Breast epithelium (tissue), 4 donors: Measurements from ENCODE around the gene IQCB1. TPM values are rescaled to one million over a fixed set of nuclear protein-coding genes. Genes with fewer than 3 reads are reported as not detected.

ENCODE experiments used
- DNase-seq, 2 donors: peaks; one replicate each; pipeline ENCODE4 v3.0.0-alpha.2; 2019; ENCODE audit warnings: low spot score in 2 of 2
- H3K27ac ChIP-seq, 2 donors: fragments of 200-600 bp; sonication (generic) in 1 of 2; one replicate each; pipeline ENCODE4 v1.5.1; 2016 to 2019; ENCODE audit warnings: mild to moderate bottlenecking in 1 of 2
- H3K27me3 ChIP-seq, 2 donors: fragments of 200-600 bp; sonication (generic) in 1 of 2; one replicate each; pipeline versions ENCODE4 v1.5.1 to v1.6.0; 2017 to 2019; ENCODE audit warnings: control low read depth in 1 of 2, mild to moderate bottlenecking in 1 of 2
- H3K36me3 ChIP-seq: fragments of 200-600 bp; one replicate; pipeline ENCODE4 v1.5.1; 2019
- H3K4me1 ChIP-seq, 2 donors: fragments of 200-600 bp; sonication (generic); one replicate each; pipeline ENCODE4 v1.5.1; 2016 to 2019; ENCODE audit warnings: control low read depth in 1 of 2
- H3K4me3 ChIP-seq, 3 donors: fragments of 200-600 bp; sonication (generic); 1 replicate in 2 of 3; 2 replicates in 1 of 3; pipeline ENCODE4 v1.5.1; 2016 to 2019; ENCODE audit warnings: mild to moderate bottlenecking in 3 of 3, moderate library complexity in 2 of 3
- H3K9me3 ChIP-seq, 2 donors: fragments of 200-600 bp; sonication (generic) in 1 of 2; one replicate each; pipeline ENCODE4 v1.5.1; 2016 to 2019; ENCODE audit warnings: control low read depth in 1 of 2
- CTCF ChIP-seq, 3 donors: fragments of 450-650 bp; IDR thresholded peaks; one replicate each; pipeline ENCODE4 v1.5.1; 2016 to 2017; ENCODE audit warnings: antibody characterized with exemption in 3 of 3, mild to moderate bottlenecking in 3 of 3, moderate library complexity in 3 of 3
- POLR2A ChIP-seq: fragments of 450-650 bp; IDR thresholded peaks from one replicate; pipeline ENCODE4 v1.6.1; 2016; ENCODE audit warnings: antibody characterized with exemption, mild to moderate bottlenecking, moderate library complexity
- POLR2AphosphoS5 ChIP-seq, 3 donors: sonication (generic); formaldehyde crosslinking; IDR thresholded peaks; one replicate each; pipeline ENCODE4 v1.6.1; 2017; ENCODE audit warnings: antibody characterized with exemption in 3 of 3
- intact Hi-C: fragments of 100-400 bp; cut with DNase I; formaldehyde crosslinking; loops from one replicate; pipeline ENCODE4 v1.15.1; 2023; ENCODE audit warnings: low total_unique reads
- total RNA-seq, 3 donors: library from RNA; depleted of rRNA; stranded (reverse); fragments of >200 nt; gene quantifications; one replicate each; pipeline ENCODE4 v1.1.0, GENCODE V29; 2016

Gene IQCB1
- total RNA-seq, 3 donors from 2014 or later: 17.9 to 54.6 (median 28.8) TPM

GRCh38 chr3:121769246-121769645 is 65.6 kb downstream of the IQCB1 start:
- Histone ChIP-seq H3K9me3 (no peaks in the 10 kb centered on the region), H3K4me1 (no peaks in the 10 kb centered on the region), H3K36me3 (no peaks in the 10 kb centered on the region), H3K27me3 (no peaks in the 10 kb centered on the region), H3K4me3 (no peak overlapping the region), H3K27ac (no peak overlapping the region)
- intact Hi-C loops: loop anchor here (5.0 to 10.0 kb wide), 2 partner anchors 1166 to 1468 kb away; no protein-coding TSS in a partner anchor
- TF ChIP-seq POLR2A: no peak
- no peak for TF ChIP-seq POLR2AphosphoS5 (IDR thresholded peaks at IDR 0.05)
- no peak for TF ChIP-seq CTCF (IDR thresholded peaks at IDR 0.05)
- DNase-seq: no peak

- no peaks in the 10 kb centered on the region for H3K36me3 ChIP-seq
- no peaks in the 10 kb centered on the region for H3K9me3 ChIP-seq
- TF ChIP-seq POLR2AphosphoS5 (IDR thresholded peaks at IDR 0.05): no peak
- TF ChIP-seq CTCF (IDR thresholded peaks at IDR 0.05): no peak
- no peak for TF ChIP-seq POLR2A
- H3K27ac ChIP-seq: no peak overlapping the region
- no peaks in the 10 kb centered on the region for H3K27me3 ChIP-seq
- no peak overlapping the region for H3K4me3 ChIP-seq
- no peak for DNase-seq
- intact Hi-C loops: loop anchor here (5.0 to 10.0 kb wide), 2 partner anchors 1166 to 1469 kb away; no protein-coding TSS in a partner anchor
- no peaks in the 10 kb centered on the region for H3K4me1 ChIP-seq
Measured at GRCh38 chr3:121768452-121768851, 66.4 kb downstream of the IQCB1 start.

GRCh38 chr3:121759541-121760202 is 75.2 kb downstream of the IQCB1 start:
- Histone ChIP-seq H3K36me3 (no peaks in the 10 kb centered on the region), H3K4me3 (no peak overlapping the region), H3K4me1 (no peaks in the 10 kb centered on the region), H3K9me3 (no peaks in the 10 kb centered on the region), H3K27me3 (no peaks in the 10 kb centered on the region), H3K27ac (no peak overlapping the region)
- DNase-seq: no peak
- intact Hi-C loops: loop anchor here (10.0 kb wide), 1 partner anchor 1175 kb away; no protein-coding TSS in a partner anchor
- TF ChIP-seq POLR2AphosphoS5 (IDR thresholded peaks at IDR 0.05) (no peak), CTCF (IDR thresholded peaks at IDR 0.05) (no peak), POLR2A (no peak)

- intact Hi-C loops: no loop called here
- no peak for TF ChIP-seq POLR2AphosphoS5 (IDR thresholded peaks at IDR 0.05)
- TF ChIP-seq CTCF (IDR thresholded peaks at IDR 0.05): no peak
- TF ChIP-seq POLR2A: no peak
Measured at GRCh38 chr3:121758727-121759450, 76.0 kb downstream of the IQCB1 start.

More at GRCh38 chr3:121758727-121759450, 76.0 kb downstream of the IQCB1 start:
- Histone ChIP-seq H3K36me3 (no peaks in the 10 kb centered on the region), H3K27ac (no peak overlapping the region), H3K9me3 (no peaks in the 10 kb centered on the region), H3K27me3 (no peaks in the 10 kb centered on the region), H3K4me1 (no peaks in the 10 kb centered on the region), H3K4me3 (no peak overlapping the region)
- DNase-seq: no peak
